ENCODE data around the gene PGF. TPM values are rescaled to one million over a fixed set of nuclear protein-coding genes. Genes with fewer than 3 reads are reported as not detected.

The PGF gene
- total and polyA plus RNA-seq, 12 donors, result 1.7 to 12.7 (median 4.9) TPM

- Histone ChIP-seq H3K36me3 (replicated peaks in 1 of 2) (no peaks in the 10 kb centered on the region), H3K27ac (peak overlapping the region in 1 of 5 donors; percentile 29), H3K9me3 (replicated peaks in 1 of 3) (no peaks in the 10 kb centered on the region), H3K4me1 (replicated peaks in 1 of 2) (peaks cover 0 to 7% of the 10 kb centered on the region in 2 donors), H3K4me3 (no peak overlapping the region), H3K27me3 (no peaks in the 10 kb centered on the region)
- no peak for TF ChIP-seq CTCF (IDR thresholded peaks at IDR 0.05)
- no peak for TF ChIP-seq POLR2A (IDR thresholded peaks at IDR 0.05)
- DNase-seq, result no peak
- intact Hi-C loops (cut with DNase I), result loop anchor here in 1 of 2 donors (10.0 kb wide), 1 partner anchor 169 kb away; no protein-coding TSS in a partner anchor
- WGBS, 4 donors, result 44 to 50% (median 48%) methylated on average over 7 of the region's 7 CpGs
These were observed 39.6 kb downstream of the PGF start for GRCh38 chr14:74915826-74916225.

GRCh38 chr14:74915426-74915825, 40.0 kb downstream of the PGF start:
- 76 to 89% (median 80%) methylated on average over 4 of the region's 4 CpGs for WGBS, 4 donors
- no peaks in the 10 kb centered on the region for H3K36me3 ChIP-seq (replicated peaks in 1 of 2)
- intact Hi-C loops (cut with DNase I), result loop anchor here in 1 of 2 donors (10.0 kb wide), 1 partner anchor 169 kb away; no protein-coding TSS in a partner anchor
- H3K4me3 ChIP-seq, result no peak overlapping the region
- peaks cover 0 to 7% of the 10 kb centered on the region in 2 donors for H3K4me1 ChIP-seq (replicated peaks in 1 of 2)
- no peak overlapping the region for H3K27ac ChIP-seq
- H3K9me3 ChIP-seq (replicated peaks in 1 of 3), result no peaks in the 10 kb centered on the region
- DNase-seq, result no peak
- H3K27me3 ChIP-seq, result no peaks in the 10 kb centered on the region
- no peak for TF ChIP-seq POLR2A (IDR thresholded peaks at IDR 0.05)
- TF ChIP-seq CTCF (IDR thresholded peaks at IDR 0.05), result no peak

- no peak overlapping the region for H3K4me3 ChIP-seq
- peak; percentile 64 to 87 (median 81) for DNase-seq
- TF ChIP-seq POLR2A (IDR thresholded peaks at IDR 0.05) (no peak), CTCF (IDR thresholded peaks at IDR 0.05) (peak; percentile 53 to 80 (median 70))
- peaks cover 0 to 7% of the 10 kb centered on the region in 2 donors for H3K4me1 ChIP-seq (replicated peaks in 1 of 2)
- H3K9me3 ChIP-seq (replicated peaks in 1 of 3), result no peaks in the 10 kb centered on the region
- intact Hi-C loops (cut with DNase I), result loop anchor here in 1 of 2 donors (10.0 kb wide), 1 partner anchor 171 kb away; no protein-coding TSS in a partner anchor
- H3K36me3 ChIP-seq (replicated peaks in 1 of 2), result no peaks in the 10 kb centered on the region
- H3K27me3 ChIP-seq, result no peaks in the 10 kb centered on the region
- WGBS, 4 donors, result 31 to 66% (median 47%) methylated on average over 2 to 6 of the region's 6 CpGs
- H3K27ac ChIP-seq, result peak overlapping the region in 1 of 5 donors; percentile 49
These were observed 41.3 kb downstream of the PGF start for GRCh38 chr14:74913986-74914573.

- Histone ChIP-seq H3K4me1 (replicated peaks in 1 of 2) (peaks cover 0 to 7% of the 10 kb centered on the region in 2 donors), H3K27ac (no peak overlapping the region), H3K27me3 (no peaks in the 10 kb centered on the region), H3K4me3 (no peak overlapping the region), H3K9me3 (replicated peaks in 1 of 3) (no peaks in the 10 kb centered on the region), H3K36me3 (replicated peaks in 1 of 2) (no peaks in the 10 kb centered on the region)
- intact Hi-C loops (cut with DNase I), result loop anchor here in 1 of 2 donors (10.0 kb wide), 1 partner anchor 171 kb away; no protein-coding TSS in a partner anchor
- WGBS, 4 donors, result 63 to 72% (median 69%) methylated on average over 4 to 5 of the region's 5 CpGs
- no peak for DNase-seq
- no peak for TF ChIP-seq CTCF (IDR thresholded peaks at IDR 0.05)
- TF ChIP-seq POLR2A (IDR thresholded peaks at IDR 0.05), result no peak
These were observed 41.9 kb downstream of the PGF start for GRCh38 chr14:74913393-74913910.

Measured in adrenal gland (tissue), 12 donors.